Muscle layer of duodenum (tissue), 2 donors: ENCODE measurements around the gene WARS2.

Experiments used
- H3K27ac ChIP-seq: one replicate; pipeline ENCODE4 v1.7.0; 2013; ENCODE audit warnings: mild to moderate bottlenecking, low read length
- H3K27me3 ChIP-seq: one replicate; pipeline ENCODE4 v1.7.0; 2013; ENCODE audit warnings: low read depth, mild to moderate bottlenecking, control low read depth, low read length
- H3K36me3 ChIP-seq, 2 donors: one replicate each; pipeline ENCODE4 v1.7.0; 2013; ENCODE audit warnings: low read length in 2 of 2, control low read depth in 1 of 2, mild to moderate bottlenecking in 1 of 2; ENCODE audit not compliant: insufficient read depth in 2 of 2, control insufficient read depth in 1 of 2
- H3K4me1 ChIP-seq, 2 donors: one replicate each; pipeline ENCODE4 v1.7.0; 2013; ENCODE audit warnings: low read length in 2 of 2, mild to moderate bottlenecking in 2 of 2, control low read depth in 1 of 2, moderate library complexity in 1 of 2; ENCODE audit not compliant: insufficient read depth in 2 of 2, control insufficient read depth in 1 of 2
- H3K4me3 ChIP-seq, 2 donors: one replicate each; pipeline ENCODE4 v1.7.0; 2013; ENCODE audit warnings: low read length in 2 of 2, low read depth in 1 of 2, mild to moderate bottlenecking in 1 of 2
- H3K9me3 ChIP-seq, 2 donors: one replicate each; pipeline ENCODE4 v1.7.0; 2013; ENCODE audit warnings: low read length in 2 of 2, control low read depth in 1 of 2, mild to moderate bottlenecking in 1 of 2; ENCODE audit not compliant: control insufficient read depth in 1 of 2
- donor health status: healthy.

The WARS2 gene

GRCh38 chr1:119084798-119085197 lies 55.7 kb downstream of the WARS2 start:
- no peaks in the 10 kb centered on the region for H3K27me3 ChIP-seq
- H3K9me3 ChIP-seq, result no peaks in the 10 kb centered on the region
- no peaks in the 10 kb centered on the region for H3K36me3 ChIP-seq
- H3K4me1 ChIP-seq, result peaks cover 0 to 7% of the 10 kb centered on the region in 2 donors
- no peak overlapping the region for H3K27ac ChIP-seq
- no peak overlapping the region for H3K4me3 ChIP-seq

- Histone ChIP-seq H3K4me3 (no peak overlapping the region), H3K27ac (no peak overlapping the region), H3K4me1 (peaks cover 0 to 7% of the 10 kb centered on the region in 2 donors), H3K36me3 (no peaks in the 10 kb centered on the region), H3K27me3 (no peaks in the 10 kb centered on the region), H3K9me3 (no peaks in the 10 kb centered on the region)
Observed at GRCh38 chr1:119083980-119084379, 56.5 kb downstream of the WARS2 start.

- Histone ChIP-seq H3K4me1 (peaks cover 0 to 7% of the 10 kb centered on the region in 2 donors), H3K4me3 (no peak overlapping the region), H3K27ac (no peak overlapping the region), H3K9me3 (no peaks in the 10 kb centered on the region), H3K36me3 (no peaks in the 10 kb centered on the region), H3K27me3 (no peaks in the 10 kb centered on the region)
Observed at GRCh38 chr1:119083479-119083878, 57.0 kb downstream of the WARS2 start.

- Histone ChIP-seq H3K4me1 (peaks cover 0 to 7% of the 10 kb centered on the region in 2 donors), H3K36me3 (no peaks in the 10 kb centered on the region), H3K4me3 (no peak overlapping the region), H3K9me3 (no peaks in the 10 kb centered on the region), H3K27ac (no peak overlapping the region), H3K27me3 (no peaks in the 10 kb centered on the region)
Observed at GRCh38 chr1:119081700-119082099, 58.8 kb downstream of the WARS2 start.

GRCh38 chr1:119081267-119081666 lies 59.2 kb downstream of the WARS2 start:
- Histone ChIP-seq H3K4me1 (peaks cover 0 to 7% of the 10 kb centered on the region in 2 donors), H3K36me3 (no peaks in the 10 kb centered on the region), H3K27ac (no peak overlapping the region), H3K27me3 (no peaks in the 10 kb centered on the region), H3K4me3 (no peak overlapping the region), H3K9me3 (no peaks in the 10 kb centered on the region)

- Histone ChIP-seq H3K9me3 (no peaks in the 10 kb centered on the region), H3K27me3 (no peaks in the 10 kb centered on the region), H3K27ac (no peak overlapping the region), H3K36me3 (no peaks in the 10 kb centered on the region), H3K4me1 (peaks cover 0 to 7% of the 10 kb centered on the region in 2 donors), H3K4me3 (peak overlapping the region in 1 of 2 donors; percentile 6)
Observed at GRCh38 chr1:119080586-119080985, 59.9 kb downstream of the WARS2 start.

- Histone ChIP-seq H3K36me3 (no peaks in the 10 kb centered on the region), H3K4me1 (peaks cover 0 to 7% of the 10 kb centered on the region in 2 donors), H3K27me3 (no peaks in the 10 kb centered on the region), H3K9me3 (no peaks in the 10 kb centered on the region), H3K4me3 (no peak overlapping the region), H3K27ac (no peak overlapping the region)
Observed at GRCh38 chr1:119079881-119080280, 60.6 kb downstream of the WARS2 start.

- H3K4me1 ChIP-seq, result peaks cover 0 to 4% of the 10 kb centered on the region in 2 donors
- H3K4me3 ChIP-seq, result no peak overlapping the region
- H3K27me3 ChIP-seq, result no peaks in the 10 kb centered on the region
- no peak overlapping the region for H3K27ac ChIP-seq
- H3K36me3 ChIP-seq, result no peaks in the 10 kb centered on the region
- no peaks in the 10 kb centered on the region for H3K9me3 ChIP-seq
Observed at GRCh38 chr1:119075614-119076013, 64.8 kb downstream of the WARS2 start.

GRCh38 chr1:119071321-119071720 lies 69.1 kb downstream of the WARS2 start:
- Histone ChIP-seq H3K9me3 (no peaks in the 10 kb centered on the region), H3K36me3 (no peaks in the 10 kb centered on the region), H3K4me3 (no peak overlapping the region), H3K4me1 (no peaks in the 10 kb centered on the region), H3K27ac (no peak overlapping the region), H3K27me3 (no peaks in the 10 kb centered on the region)

- Histone ChIP-seq H3K4me1 (no peaks in the 10 kb centered on the region), H3K27ac (no peak overlapping the region), H3K27me3 (no peaks in the 10 kb centered on the region), H3K9me3 (no peaks in the 10 kb centered on the region), H3K4me3 (no peak overlapping the region), H3K36me3 (no peaks in the 10 kb centered on the region)
Observed at GRCh38 chr1:119069682-119070081, 70.8 kb downstream of the WARS2 start.

- no peak overlapping the region for H3K27ac ChIP-seq
- no peaks in the 10 kb centered on the region for H3K27me3 ChIP-seq
- no peaks in the 10 kb centered on the region for H3K4me1 ChIP-seq
- no peak overlapping the region for H3K4me3 ChIP-seq
- no peaks in the 10 kb centered on the region for H3K9me3 ChIP-seq
- no peaks in the 10 kb centered on the region for H3K36me3 ChIP-seq
Observed at GRCh38 chr1:119068427-119068826, 72.0 kb downstream of the WARS2 start.

- H3K9me3 ChIP-seq, result no peaks in the 10 kb centered on the region
- H3K36me3 ChIP-seq, result peaks cover 0 to 4% of the 10 kb centered on the region in 2 donors
- no peak overlapping the region for H3K4me3 ChIP-seq
- no peak overlapping the region for H3K27ac ChIP-seq
- H3K4me1 ChIP-seq, result no peaks in the 10 kb centered on the region
- H3K27me3 ChIP-seq, result no peaks in the 10 kb centered on the region
Observed at GRCh38 chr1:119061700-119062099, 78.8 kb downstream of the WARS2 start.
